ENCODE data around the gene BEST3. TPM values are rescaled to one million over a fixed set of nuclear protein-coding genes. Genes with fewer than 3 reads are reported as not detected.
"Not testable (repeated sequence)": the region's sequence is repeated elsewhere in the genome, so short reads cannot be mapped to it uniquely, and the experiment has no call there.

Gene BEST3
- total RNA-seq, 4 donors from 2014 or later, result not detected

DNA sequence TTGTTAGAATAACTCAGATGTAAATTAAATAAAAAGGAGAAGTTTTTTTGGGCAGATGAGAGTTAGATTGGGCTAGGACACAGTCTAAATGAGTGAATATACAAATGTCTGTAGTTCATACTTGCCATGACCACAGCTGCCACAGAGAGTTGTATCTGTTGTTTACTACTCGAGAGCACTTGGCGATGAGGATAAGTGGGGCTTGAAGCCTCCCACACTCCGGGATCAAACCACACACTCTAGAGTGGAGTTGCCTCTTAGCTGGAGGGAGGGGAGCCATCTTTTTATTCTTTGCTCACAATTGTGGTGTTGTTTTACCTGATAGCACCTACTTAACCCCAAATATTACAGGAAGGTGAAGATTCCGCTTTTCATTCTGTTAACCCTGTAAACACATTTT lies 27.5 kb downstream of the BEST3 start:
- Histone ChIP-seq H3K4me3 (no peak overlapping the region), H3K9me3 (no peaks in the 10 kb centered on the region), H3K27me3 (no peaks in the 10 kb centered on the region), H3K27ac (no peak overlapping the region), H3K36me3 (no peaks in the 10 kb centered on the region), H3K4me1 (no peaks in the 10 kb centered on the region)
- intact Hi-C loops (cut with DNase I), result no loop called here
- TF ChIP-seq, protein P1, sequence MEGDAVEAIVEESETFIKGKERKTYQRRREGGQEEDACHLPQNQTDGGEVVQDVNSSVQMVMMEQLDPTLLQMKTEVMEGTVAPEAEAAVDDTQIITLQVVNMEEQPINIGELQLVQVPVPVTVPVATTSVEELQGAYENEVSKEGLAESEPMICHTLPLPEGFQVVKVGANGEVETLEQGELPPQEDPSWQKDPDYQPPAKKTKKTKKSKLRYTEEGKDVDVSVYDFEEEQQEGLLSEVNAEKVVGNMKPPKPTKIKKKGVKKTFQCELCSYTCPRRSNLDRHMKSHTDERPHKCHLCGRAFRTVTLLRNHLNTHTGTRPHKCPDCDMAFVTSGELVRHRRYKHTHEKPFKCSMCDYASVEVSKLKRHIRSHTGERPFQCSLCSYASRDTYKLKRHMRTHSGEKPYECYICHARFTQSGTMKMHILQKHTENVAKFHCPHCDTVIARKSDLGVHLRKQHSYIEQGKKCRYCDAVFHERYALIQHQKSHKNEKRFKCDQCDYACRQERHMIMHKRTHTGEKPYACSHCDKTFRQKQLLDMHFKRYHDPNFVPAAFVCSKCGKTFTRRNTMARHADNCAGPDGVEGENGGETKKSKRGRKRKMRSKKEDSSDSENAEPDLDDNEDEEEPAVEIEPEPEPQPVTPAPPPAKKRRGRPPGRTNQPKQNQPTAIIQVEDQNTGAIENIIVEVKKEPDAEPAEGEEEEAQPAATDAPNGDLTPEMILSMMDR (IDR thresholded peaks at IDR 0.05), result no peak
- no peak for TF ChIP-seq POLR2A (IDR thresholded peaks at IDR 0.05)
- DNase-seq, result no peak
- WGBS, 2 donors, result 83 to 92% methylated on average over 4 of the region's 4 CpGs

DNA sequence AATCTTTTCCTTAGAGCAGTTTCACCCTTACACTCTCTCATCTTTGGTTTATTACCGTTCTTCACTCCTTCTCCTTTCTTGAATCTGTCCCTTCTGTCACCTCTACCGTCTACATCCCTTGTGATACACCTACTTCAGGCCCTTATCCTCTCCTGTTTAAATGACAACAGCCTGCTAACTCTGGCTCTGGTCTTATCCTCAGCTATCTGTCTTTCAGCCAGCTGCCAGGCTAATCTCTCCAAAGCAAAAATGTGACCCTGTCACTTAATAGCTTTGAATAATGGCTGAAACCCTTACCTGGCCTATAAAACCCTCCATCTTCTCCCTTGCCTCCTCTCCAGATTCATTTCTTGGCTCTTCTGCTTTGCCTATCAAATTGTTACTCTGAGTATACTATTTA lies 32.3 kb downstream of the BEST3 start:
- TF ChIP-seq, protein P1 (IDR thresholded peaks at IDR 0.05), result no peak
- no peak for TF ChIP-seq POLR2A (IDR thresholded peaks at IDR 0.05)
- Histone ChIP-seq H3K4me1 (no peaks in the 10 kb centered on the region), H3K4me3 (no peak overlapping the region), H3K36me3 (no peaks in the 10 kb centered on the region), H3K27me3 (no peaks in the 10 kb centered on the region), H3K9me3 (no peaks in the 10 kb centered on the region), H3K27ac (no peak overlapping the region)
- WGBS, 2 donors, result 80 to 81% methylated on average over 2 of the region's 2 CpGs
- no peak for DNase-seq
- intact Hi-C loops (cut with DNase I), result no loop called here

DNA sequence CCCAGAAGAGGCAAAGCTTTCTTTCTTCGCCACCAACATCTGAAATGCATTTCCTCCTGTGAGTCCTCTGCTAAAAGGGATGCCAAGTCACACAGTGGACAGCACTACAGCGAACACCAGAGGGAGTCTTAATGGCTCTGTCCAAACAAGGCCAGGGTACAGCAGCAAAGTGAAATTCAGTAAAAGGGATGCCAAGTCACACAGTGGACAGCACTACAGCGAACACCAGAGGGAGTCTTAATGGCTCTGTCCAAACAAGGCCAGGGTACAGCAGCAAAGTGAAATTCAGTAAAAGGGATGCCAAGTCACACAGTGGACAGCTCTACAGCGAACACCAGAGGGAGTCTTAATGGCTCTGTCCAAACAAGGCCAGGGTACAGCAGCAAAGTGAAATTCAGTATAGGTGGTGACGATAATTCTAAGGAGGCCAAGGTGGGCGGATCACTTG lies 34.1 kb downstream of the BEST3 start:
- intact Hi-C loops (cut with DNase I); H3K36me3 ChIP-seq; DNase-seq; H3K27ac ChIP-seq; H3K27me3 ChIP-seq; H3K4me1 ChIP-seq; H3K9me3 ChIP-seq; H3K4me3 ChIP-seq: not testable (repeated sequence)
- WGBS, 2 donors, result 72 to 81% methylated on average over 6 of the region's 6 CpGs

GRCh38 chr12:69663726-69664125 lies 35.4 kb downstream of the BEST3 start:
- TF ChIP-seq POLR2A (IDR thresholded peaks at IDR 0.05), result no peak
- TF ChIP-seq, protein P1 (IDR thresholded peaks at IDR 0.05), result no peak
- DNase-seq, result no peak
- H3K36me3 ChIP-seq, result no peaks in the 10 kb centered on the region
- intact Hi-C loops (cut with DNase I), result no loop called here
- H3K27me3 ChIP-seq, result no peaks in the 10 kb centered on the region
- no peak overlapping the region for H3K4me3 ChIP-seq
- H3K27ac ChIP-seq, result no peak overlapping the region
- no peaks in the 10 kb centered on the region for H3K9me3 ChIP-seq
- H3K4me1 ChIP-seq, result no peaks in the 10 kb centered on the region
- 77 to 87% methylated on average over 3 of the region's 3 CpGs for WGBS, 2 donors

GRCh38 chr12:69662764-69663163 lies 36.3 kb downstream of the BEST3 start:
- TF ChIP-seq POLR2A (IDR thresholded peaks at IDR 0.05), result no peak
- TF ChIP-seq, protein P1 (IDR thresholded peaks at IDR 0.05), result no peak
- no peaks in the 10 kb centered on the region for H3K9me3 ChIP-seq
- H3K4me3 ChIP-seq, result no peak overlapping the region
- no peaks in the 10 kb centered on the region for H3K27me3 ChIP-seq
- H3K27ac ChIP-seq, result no peak overlapping the region
- no peaks in the 10 kb centered on the region for H3K4me1 ChIP-seq
- no peaks in the 10 kb centered on the region for H3K36me3 ChIP-seq
- intact Hi-C loops (cut with DNase I), result no loop called here
- DNase-seq, result no peak

DNA sequence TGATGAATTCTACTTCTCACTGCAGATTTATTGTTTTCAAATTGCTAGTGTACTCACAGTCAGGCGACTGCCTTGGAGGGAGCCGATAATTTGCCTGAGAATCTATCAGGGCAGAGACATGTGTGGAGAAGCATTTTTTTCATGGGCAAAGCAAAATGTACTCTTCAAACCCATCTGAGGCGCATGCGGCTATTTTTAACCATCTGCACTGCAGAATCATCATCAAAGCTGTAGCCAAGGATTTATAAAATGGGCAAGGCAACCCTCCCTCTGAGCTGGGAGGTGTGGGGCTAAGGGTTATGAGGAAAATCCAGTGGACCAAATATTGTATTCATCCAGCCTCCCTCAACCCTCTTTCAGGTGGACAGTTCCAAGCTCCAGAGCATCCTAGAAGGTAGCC lies 37.7 kb downstream of the BEST3 start:
- intact Hi-C loops (cut with DNase I), result no loop called here
- DNase-seq, result no peak
- Histone ChIP-seq H3K27me3 (no peaks in the 10 kb centered on the region), H3K4me3 (no peak overlapping the region), H3K27ac (no peak overlapping the region), H3K9me3 (no peaks in the 10 kb centered on the region), H3K4me1 (no peaks in the 10 kb centered on the region), H3K36me3 (no peaks in the 10 kb centered on the region)
- TF ChIP-seq, protein P1 (IDR thresholded peaks at IDR 0.05), result no peak
- WGBS, 2 donors, result 84 to 94% methylated on average over 4 of the region's 4 CpGs

Data from esophagus squamous epithelium (tissue), 5 donors.